Fibroblast of villous mesenchyme (primary cell): ENCODE measurements around the gene RAD18. TPM values are rescaled to one million over a fixed set of nuclear protein-coding genes. Genes with fewer than 3 reads are reported as not detected.
A peak's percentile ranks its signal among the peaks of the same experiment; 100 is the strongest.

Experiments used
- DNase-seq: peaks from one replicate; pipeline ENCODE4 v3.0.0-alpha.2; 2010; ENCODE audit warnings: low read depth
- H3K4me3 ChIP-seq: 2 replicates; pipeline ENCODE4 v1.5.1; 2011; ENCODE audit warnings: low read depth, mild to moderate bottlenecking, low read length
- small RNA-seq: library from RNA; depleted of rRNA; stranded (forward); fragments of <200 nt; gene quantifications from one replicate; pipeline ENCODE3, GENCODE V24; 2012
- total RNA-seq: library from RNA; depleted of rRNA; stranded (reverse); fragments of >200 nt; gene quantifications from 2 replicates; pipeline ENCODE4 v1.2.3, GENCODE V29; 2012
- TF ChIP-seq, protein P1 (sequence below): IDR thresholded peaks from 2 replicates; pipeline ENCODE4 v1.5.1; 2012; ENCODE audit warnings: low read depth, mild to moderate bottlenecking, low read length; ENCODE audit not compliant: insufficient read depth

RAD18 gene
- total RNA-seq, 1 donor, result 18.1 TPM

DNA sequence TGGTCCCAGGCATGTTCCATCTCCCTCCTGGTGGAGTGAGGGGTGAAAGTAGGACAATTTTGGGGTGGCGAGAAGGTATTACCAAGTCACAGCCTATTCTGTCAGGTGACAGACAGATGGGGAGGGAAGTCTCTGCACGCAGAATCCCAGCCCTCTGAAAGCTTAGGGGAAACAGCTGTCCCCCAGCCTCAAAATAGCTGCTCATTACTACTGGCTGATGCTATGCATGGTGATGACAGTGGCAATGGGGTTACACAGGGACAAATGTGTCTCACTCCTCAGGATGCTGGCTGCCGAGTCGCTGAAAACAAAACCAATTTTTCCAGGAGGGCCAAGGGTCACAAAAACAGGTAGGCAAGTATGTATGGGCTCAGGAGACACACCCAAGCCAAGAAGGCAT is 125.0 kb downstream of the RAD18 start:
- TF ChIP-seq, protein P1, sequence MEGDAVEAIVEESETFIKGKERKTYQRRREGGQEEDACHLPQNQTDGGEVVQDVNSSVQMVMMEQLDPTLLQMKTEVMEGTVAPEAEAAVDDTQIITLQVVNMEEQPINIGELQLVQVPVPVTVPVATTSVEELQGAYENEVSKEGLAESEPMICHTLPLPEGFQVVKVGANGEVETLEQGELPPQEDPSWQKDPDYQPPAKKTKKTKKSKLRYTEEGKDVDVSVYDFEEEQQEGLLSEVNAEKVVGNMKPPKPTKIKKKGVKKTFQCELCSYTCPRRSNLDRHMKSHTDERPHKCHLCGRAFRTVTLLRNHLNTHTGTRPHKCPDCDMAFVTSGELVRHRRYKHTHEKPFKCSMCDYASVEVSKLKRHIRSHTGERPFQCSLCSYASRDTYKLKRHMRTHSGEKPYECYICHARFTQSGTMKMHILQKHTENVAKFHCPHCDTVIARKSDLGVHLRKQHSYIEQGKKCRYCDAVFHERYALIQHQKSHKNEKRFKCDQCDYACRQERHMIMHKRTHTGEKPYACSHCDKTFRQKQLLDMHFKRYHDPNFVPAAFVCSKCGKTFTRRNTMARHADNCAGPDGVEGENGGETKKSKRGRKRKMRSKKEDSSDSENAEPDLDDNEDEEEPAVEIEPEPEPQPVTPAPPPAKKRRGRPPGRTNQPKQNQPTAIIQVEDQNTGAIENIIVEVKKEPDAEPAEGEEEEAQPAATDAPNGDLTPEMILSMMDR, result no peak
- H3K4me3 ChIP-seq, result no peak overlapping the region
- DNase-seq, result no peak

DNA sequence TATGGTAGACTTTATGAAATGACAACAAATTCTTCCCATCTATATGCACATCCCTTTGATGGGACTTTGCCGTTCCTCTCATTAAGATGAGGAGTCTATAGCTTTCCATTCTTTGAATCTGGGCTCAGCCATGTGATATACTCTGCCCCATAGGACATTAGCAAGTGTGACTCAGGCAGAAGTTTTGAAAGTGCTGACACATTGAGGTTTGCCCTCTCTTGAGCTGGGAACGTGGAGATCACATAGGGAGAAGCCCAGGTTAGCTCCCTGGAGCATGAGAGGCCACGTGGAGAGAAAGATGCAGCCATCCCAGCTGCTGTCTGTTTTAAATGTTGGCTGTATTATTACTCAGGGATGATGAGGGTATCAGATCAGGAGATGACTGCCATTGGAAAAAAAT is 126.1 kb downstream of the RAD18 start:
- TF ChIP-seq, protein P1, result no peak
- H3K4me3 ChIP-seq, result no peak overlapping the region
- peak; percentile 69 for DNase-seq

DNA sequence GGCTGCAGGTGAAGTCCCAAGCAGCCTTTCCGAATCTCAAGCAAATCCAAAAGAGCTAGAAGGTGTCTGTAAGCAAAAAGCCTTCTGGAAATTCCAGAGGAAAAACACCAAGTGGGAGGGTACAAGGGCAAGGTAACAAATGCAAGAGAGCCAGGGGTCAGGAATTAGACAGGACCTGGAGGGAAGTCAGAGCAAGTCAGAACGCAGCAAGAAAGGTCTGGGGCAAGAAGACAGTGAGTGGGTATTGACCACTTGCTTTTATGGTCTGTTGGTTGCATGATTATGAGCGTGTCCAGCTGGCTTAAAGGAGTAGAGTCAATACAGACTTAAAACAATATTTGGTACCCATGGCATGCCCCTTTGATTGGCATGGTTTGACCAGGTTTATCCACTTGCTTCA is 127.2 kb downstream of the RAD18 start:
- H3K4me3 ChIP-seq, result no peak overlapping the region
- no peak for DNase-seq
- TF ChIP-seq, protein P1, result no peak

DNA sequence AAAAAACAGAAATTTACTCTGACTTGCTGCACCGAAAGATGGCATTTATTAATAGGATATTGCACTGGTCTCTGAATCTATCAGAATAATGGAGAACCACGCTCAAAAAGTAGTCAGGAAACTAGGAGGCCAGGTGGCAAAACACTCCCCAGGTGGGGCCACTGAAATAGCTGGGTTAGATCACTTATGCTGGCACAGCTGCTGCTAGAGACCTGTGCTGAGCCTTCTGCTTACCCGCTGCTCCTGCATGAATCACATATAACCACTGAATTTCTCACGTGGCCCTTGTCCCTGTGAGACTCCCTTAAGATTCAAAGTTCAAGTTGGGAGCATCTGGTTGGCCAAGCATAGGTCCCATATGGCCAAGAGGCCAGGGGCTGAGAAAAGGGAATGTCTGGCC is 127.9 kb downstream of the RAD18 start:
- no peak for DNase-seq
- no peak overlapping the region for H3K4me3 ChIP-seq
- TF ChIP-seq, protein P1, result no peak

DNA sequence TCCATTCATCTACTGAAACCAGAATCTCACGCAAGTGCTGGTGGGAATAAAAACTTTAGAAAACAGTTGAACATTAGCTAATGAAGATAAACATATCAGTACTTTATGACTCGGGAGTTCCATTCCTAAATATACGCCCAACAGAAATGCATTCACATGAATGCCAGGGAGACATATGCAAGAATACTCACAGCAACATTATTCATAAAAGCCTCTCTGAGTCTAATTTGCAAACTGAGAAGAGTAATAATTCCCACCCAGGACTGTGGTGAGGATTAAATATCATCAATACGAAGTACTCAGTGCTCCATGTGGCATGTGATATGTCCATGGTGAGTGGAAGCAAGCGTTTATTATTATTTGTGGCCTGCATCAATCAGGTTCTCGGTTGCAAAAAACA is 128.3 kb downstream of the RAD18 start:
- DNase-seq, result no peak
- no peak overlapping the region for H3K4me3 ChIP-seq
- TF ChIP-seq, protein P1, result no peak

DNA sequence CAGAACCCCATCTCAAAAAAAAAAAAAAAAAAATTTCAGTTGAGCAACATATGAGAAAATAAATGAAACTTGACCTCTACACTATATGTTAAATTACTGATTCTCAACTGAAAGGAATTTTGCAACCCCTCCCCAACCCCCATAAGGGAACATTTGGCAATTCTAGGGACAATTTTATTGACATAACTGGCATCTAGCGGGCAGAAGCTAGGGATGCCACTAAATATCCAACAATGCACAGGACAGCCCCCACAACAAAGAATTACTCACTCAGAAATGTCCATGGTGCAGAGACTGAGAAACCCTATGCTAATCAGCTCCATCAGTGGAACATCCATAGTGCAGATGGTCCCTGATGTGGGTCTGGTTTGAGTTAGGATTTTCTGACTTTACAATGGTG is 135.6 kb downstream of the RAD18 start:
- DNase-seq, result no peak
- no peak overlapping the region for H3K4me3 ChIP-seq
- TF ChIP-seq, protein P1, result no peak

Small RNAs within 50 kb of the gene (small RNA-seq; reads per million reads assigned to genes)
- gene RF00416, result not detected

Other genes with a start within 250 kb of the RAD18 start
- not detected in 2 replicates for gene CAV3, start 229.7 kb downstream of the RAD18 start, total RNA-seq
- 75.4 and 310 TPM in 2 replicates for gene OXTR, start 193.9 kb downstream of the RAD18 start, total RNA-seq